ENCODE results near the gene MACF1. TPM values are rescaled to one million over a fixed set of nuclear protein-coding genes. Genes with fewer than 3 reads are reported as not detected.

MACF1 gene
- total and polyA plus RNA-seq, 8 donors = 358 to 484 (median 440) TPM

DNA sequence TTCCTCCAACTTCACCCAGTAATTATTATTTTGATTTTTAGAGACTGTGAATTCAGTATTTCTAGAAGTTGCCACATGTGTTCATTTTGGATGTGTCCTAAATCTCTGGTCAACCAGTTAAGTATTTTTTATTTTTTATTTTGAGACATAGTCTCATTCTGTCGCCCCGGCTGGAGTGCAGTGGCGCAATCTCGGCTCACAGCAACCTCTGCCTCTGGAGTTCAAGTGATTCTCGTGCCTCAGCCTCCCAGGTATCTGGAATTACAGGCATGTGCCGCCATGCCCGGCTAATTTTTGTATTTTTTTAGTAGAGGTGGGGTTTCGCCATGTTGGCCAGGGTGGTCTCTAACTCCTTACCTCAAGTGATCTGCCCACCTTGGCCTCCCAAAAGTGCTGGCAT is 8.0 kb downstream of the MACF1 start:
- Histone ChIP-seq H3K4me1 (peaks cover 38 to 68% of the 10 kb centered on the region in 2 donors), H3K4me3 (no peak overlapping the region), H3K9me3 (no peaks in the 10 kb centered on the region), H3K27ac (peak overlapping the region in 1 of 2 donors; percentile 67), H3K27me3 (no peaks in the 10 kb centered on the region), H3K36me3 (no peaks in the 10 kb centered on the region)
- TF ChIP-seq, protein P1, sequence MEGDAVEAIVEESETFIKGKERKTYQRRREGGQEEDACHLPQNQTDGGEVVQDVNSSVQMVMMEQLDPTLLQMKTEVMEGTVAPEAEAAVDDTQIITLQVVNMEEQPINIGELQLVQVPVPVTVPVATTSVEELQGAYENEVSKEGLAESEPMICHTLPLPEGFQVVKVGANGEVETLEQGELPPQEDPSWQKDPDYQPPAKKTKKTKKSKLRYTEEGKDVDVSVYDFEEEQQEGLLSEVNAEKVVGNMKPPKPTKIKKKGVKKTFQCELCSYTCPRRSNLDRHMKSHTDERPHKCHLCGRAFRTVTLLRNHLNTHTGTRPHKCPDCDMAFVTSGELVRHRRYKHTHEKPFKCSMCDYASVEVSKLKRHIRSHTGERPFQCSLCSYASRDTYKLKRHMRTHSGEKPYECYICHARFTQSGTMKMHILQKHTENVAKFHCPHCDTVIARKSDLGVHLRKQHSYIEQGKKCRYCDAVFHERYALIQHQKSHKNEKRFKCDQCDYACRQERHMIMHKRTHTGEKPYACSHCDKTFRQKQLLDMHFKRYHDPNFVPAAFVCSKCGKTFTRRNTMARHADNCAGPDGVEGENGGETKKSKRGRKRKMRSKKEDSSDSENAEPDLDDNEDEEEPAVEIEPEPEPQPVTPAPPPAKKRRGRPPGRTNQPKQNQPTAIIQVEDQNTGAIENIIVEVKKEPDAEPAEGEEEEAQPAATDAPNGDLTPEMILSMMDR (IDR thresholded peaks at IDR 0.05) = no peak
- ATAC-seq = no peak
- intact Hi-C loops (cut with DNase I) = no loop called here
- DNase-seq = no peak

- intact Hi-C loops (cut with DNase I) = no loop called here
- Histone ChIP-seq H3K9me3 (no peaks in the 10 kb centered on the region), H3K4me1 (peaks cover 38 to 68% of the 10 kb centered on the region in 2 donors), H3K4me3 (no peak overlapping the region), H3K27ac (peak overlapping the region; percentile 67 to 84), H3K27me3 (no peaks in the 10 kb centered on the region), H3K36me3 (no peaks in the 10 kb centered on the region)
- ATAC-seq (peak; percentile 13), DNase-seq (no peak)
- TF ChIP-seq, protein P1 (IDR thresholded peaks at IDR 0.05) = no peak
Observed at GRCh38 chr1:39213511-39214002, 9.1 kb downstream of the MACF1 start.

DNA sequence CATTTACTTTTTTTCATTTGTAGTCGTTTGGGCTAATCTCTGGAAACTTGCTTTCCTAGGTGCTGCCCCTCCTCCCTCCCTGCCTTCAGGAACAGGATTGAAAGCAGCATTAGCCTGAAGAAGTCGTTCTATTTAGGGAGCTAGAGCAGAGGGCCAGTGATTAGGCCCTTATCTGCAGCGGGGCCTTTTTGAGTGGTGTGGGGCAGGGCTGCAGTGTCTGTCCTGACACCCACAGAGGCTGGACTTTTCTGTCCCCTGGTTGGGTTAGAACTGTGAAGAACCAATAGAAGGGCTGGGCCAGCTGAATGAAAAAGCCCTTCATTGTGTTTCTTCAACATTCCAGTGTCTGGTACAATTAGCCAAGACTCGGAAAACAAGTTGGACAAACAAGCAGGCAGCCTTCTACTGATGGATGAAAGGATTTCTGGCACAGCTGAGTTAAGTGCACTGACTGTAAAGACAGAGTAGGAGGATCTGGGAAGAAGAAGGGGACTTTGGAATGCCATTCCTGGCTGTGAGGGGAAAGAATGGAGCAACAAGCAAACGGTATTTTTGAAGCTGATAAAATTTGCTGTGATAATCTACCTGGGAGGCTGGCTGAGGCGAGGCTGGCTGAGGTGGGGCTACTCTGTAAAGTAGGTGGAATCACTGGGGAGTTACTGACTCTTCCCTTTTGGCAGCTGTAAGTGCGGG is 9.7 kb downstream of the MACF1 start:
- H3K36me3 ChIP-seq = no peaks in the 10 kb centered on the region
- TF ChIP-seq, protein P1 (IDR thresholded peaks at IDR 0.05) = no peak
- DNase-seq (peak in 1 of 4 donors; percentile 65), ATAC-seq (peak; percentile 84)
- H3K9me3 ChIP-seq = no peaks in the 10 kb centered on the region
- intact Hi-C loops (cut with DNase I) = no loop called here
- peaks cover 38 to 73% of the 10 kb centered on the region in 2 donors for H3K4me1 ChIP-seq
- H3K4me3 ChIP-seq = no peak overlapping the region
- peak overlapping the region; percentile 67 to 84 for H3K27ac ChIP-seq
- no peaks in the 10 kb centered on the region for H3K27me3 ChIP-seq

DNA sequence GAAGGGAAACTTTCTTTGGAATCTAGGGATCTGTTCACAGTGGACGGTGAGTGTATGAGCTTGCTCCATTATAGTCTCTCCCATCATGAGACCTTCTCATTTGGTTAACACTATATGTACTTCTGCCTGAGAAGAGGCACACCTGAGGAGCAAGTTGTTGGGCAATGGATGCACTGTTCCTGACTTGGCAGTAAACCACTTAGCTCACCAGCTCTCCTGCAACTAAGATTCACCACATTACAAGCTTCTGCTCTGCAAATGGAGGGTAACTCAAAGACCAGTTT is 10.2 kb downstream of the MACF1 start:
- no peak for DNase-seq
- Histone ChIP-seq H3K27me3 (no peaks in the 10 kb centered on the region), H3K36me3 (no peaks in the 10 kb centered on the region), H3K4me3 (no peak overlapping the region), H3K9me3 (no peaks in the 10 kb centered on the region), H3K27ac (peak overlapping the region; percentile 67 to 84), H3K4me1 (peaks cover 38 to 78% of the 10 kb centered on the region in 2 donors)
- peak; percentile 35 for ATAC-seq
- intact Hi-C loops (cut with DNase I) = no loop called here
- TF ChIP-seq, protein P1 (IDR thresholded peaks at IDR 0.05) = no peak

DNA sequence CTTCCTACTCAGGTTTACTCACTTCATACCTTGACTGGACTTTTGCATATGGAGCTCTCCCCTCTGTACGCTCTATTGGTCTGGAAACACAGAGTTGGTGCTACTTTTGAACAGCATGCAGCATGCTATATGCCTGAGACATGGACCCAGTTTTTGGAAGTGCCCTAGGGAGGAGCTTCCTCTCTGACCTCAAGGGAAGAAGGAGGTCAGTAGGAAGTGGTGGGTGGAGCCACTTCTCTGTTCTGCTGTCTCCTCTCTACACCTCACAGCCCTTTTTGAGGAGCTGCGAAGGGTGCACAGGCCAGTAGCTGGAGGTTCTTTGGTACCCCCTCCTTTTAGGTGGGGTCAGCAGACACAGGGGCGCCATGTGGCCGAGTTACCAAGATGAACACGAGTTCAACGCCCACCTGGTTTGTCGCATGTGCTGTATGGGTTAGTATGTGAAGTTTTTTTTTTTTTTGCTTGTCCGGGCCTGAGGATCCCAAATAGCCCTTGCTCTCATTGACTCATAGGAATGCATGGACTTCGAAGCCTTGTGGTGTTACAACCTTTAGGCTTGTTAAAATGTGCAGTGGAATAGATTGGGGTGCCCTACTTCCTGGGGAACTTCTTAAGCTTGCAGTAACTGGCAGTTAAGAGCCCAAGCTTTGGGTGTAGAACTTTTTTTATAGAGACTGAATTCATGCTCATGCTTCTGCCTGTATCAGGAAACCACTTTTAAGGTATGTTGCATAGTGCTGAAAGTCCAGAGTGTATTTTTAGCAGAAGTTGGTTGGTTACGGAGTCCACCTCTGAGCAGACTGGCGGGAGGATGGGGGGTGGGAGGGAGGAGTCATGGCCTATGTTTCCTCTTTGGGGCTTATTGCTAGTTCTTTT is 10.7 kb downstream of the MACF1 start:
- Histone ChIP-seq H3K27ac (peak overlapping the region; percentile 67 to 84), H3K27me3 (no peaks in the 10 kb centered on the region), H3K4me1 (peaks cover 38 to 79% of the 10 kb centered on the region in 2 donors), H3K4me3 (peak overlapping the region in 1 of 2 donors; percentile 35), H3K36me3 (no peaks in the 10 kb centered on the region), H3K9me3 (no peaks in the 10 kb centered on the region)
- DNase-seq = peak in 1 of 4 donors; percentile 54
- peak; percentile 22 for ATAC-seq
- TF ChIP-seq, protein P1 (IDR thresholded peaks at IDR 0.05) = no peak
- intact Hi-C loops (cut with DNase I) = no loop called here

Data from left lung (tissue), 10 donors.